ENCODE measurements around the gene PRRX2.
A peak's percentile ranks its signal among the peaks of the same experiment; 100 is the strongest.

PRRX2 gene

DNA sequence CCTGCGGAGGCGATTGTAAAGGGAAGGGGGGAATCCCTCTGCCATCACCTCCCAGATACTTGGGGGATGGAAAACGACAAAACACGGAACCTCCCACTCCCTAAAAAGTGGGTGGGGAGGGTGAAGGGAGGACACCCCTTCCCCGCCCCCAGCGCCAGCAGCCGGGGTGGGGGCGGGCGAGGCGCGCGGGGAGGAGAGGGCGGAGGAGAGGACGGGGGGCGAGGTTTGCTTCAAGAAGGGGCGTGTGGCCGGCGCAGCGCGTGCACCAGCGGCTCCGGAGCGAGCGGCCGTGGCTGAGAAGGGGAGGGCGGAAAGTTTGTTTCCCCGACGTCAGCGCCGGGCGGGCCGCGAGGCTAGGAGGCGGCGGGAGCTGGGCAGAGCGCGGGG is at the start of gene PRRX2:
Gene PRRX2, plus strand, starts transcription at position 259 of the 387 bp plus-strand sequence. CDS start 221 bp downstream, outside the sequence.
- H3K27ac ChIP-seq, result no peak within 1 kb of the TSS
- TF ChIP-seq, protein P1, sequence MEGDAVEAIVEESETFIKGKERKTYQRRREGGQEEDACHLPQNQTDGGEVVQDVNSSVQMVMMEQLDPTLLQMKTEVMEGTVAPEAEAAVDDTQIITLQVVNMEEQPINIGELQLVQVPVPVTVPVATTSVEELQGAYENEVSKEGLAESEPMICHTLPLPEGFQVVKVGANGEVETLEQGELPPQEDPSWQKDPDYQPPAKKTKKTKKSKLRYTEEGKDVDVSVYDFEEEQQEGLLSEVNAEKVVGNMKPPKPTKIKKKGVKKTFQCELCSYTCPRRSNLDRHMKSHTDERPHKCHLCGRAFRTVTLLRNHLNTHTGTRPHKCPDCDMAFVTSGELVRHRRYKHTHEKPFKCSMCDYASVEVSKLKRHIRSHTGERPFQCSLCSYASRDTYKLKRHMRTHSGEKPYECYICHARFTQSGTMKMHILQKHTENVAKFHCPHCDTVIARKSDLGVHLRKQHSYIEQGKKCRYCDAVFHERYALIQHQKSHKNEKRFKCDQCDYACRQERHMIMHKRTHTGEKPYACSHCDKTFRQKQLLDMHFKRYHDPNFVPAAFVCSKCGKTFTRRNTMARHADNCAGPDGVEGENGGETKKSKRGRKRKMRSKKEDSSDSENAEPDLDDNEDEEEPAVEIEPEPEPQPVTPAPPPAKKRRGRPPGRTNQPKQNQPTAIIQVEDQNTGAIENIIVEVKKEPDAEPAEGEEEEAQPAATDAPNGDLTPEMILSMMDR (IDR thresholded peaks at IDR 0.05), result no peak
- no peak for TF ChIP-seq ZFX (IDR thresholded peaks at IDR 0.05; ENCODE audit: borderline replicate concordance)

DNA sequence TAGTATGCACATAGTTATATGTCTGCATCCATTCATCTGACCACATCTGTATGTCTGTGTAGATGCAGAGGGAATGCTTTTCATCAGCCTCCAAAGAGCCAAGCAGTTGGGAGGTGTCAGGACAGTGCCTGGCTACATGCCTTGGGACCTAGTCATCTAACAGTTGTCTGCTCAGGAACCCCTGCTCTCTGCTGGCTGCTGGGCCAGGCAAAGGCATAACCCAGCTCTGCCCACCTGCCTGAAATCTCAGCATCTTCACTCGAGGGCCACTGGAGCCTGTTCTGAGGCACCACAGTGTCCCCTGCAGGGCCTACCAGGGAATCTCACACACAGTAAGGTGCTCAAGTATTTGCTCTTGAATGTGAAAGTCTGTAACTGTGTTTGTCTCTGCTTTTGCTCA is 48.3 kb upstream of the PRRX2 start:
- no peak overlapping the region for H3K27ac ChIP-seq
- TF ChIP-seq ZFX (IDR thresholded peaks at IDR 0.05; ENCODE audit: borderline replicate concordance), result no peak
- TF ChIP-seq, protein P1 (IDR thresholded peaks at IDR 0.05), result peak; percentile 66

DNA sequence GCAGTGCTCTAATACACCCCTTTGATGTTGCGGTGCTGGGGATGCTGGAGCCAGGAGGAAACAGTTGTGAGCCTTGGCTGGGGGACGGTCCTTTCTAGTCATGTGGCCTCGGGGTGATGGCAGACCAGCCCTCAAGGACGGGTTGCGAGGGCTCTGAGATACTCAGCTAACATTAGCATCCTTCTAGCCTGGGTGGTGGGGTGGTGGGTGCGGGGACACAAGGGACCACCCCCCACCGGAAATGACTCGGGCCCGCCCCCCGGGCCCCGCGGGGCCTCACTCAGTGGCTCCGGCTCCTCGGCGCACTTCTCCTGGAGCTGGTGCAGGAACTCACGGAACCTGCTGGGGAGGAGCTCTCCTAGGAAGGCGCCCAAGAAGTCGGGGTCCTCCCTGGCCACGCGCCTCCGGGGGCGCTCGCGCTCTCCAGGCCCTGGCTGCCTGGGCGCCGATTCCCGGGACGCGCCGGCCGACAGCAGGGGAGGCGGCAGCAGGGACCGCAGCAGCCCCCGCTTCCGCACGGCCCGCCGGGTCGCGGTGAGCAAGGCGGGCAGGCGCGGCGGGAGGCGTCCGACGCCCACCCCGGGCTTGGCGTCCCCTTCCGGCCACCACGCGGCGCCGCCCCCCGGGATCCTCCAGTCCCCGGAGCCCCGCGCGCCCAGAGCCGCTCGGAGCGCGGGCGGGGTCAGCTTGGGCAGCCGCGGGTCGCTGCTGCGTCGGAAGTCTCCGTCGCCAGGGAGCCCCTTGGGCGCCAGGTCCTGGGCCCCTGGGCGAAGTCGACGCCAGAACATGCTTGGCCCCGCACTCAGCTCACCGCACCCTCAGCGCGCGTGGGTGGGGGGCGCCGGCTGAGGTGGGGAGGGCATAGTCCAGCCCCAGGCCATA is 45.4 kb upstream of the PRRX2 start:
- no peak overlapping the region for H3K27ac ChIP-seq
- no peak for TF ChIP-seq ZFX (IDR thresholded peaks at IDR 0.05; ENCODE audit: borderline replicate concordance)
- TF ChIP-seq, protein P1 (IDR thresholded peaks at IDR 0.05), result peak; percentile 29

GRCh38 chr9:129620669-129621295 is 44.7 kb upstream of the PRRX2 start, which contains the start of gene C9orf50:
TSS of gene C9orf50 (minus strand) at chr9:129621101. CDS start at chr9:129620574, 527 bp downstream.
- TF ChIP-seq, protein P1 (IDR thresholded peaks at IDR 0.05), result no peak
- no peak for TF ChIP-seq ZFX (IDR thresholded peaks at IDR 0.05; ENCODE audit: borderline replicate concordance)
- H3K27ac ChIP-seq, result no peak within 1 kb of the TSS

- H3K27ac ChIP-seq, result no peak overlapping the region
- no peak for TF ChIP-seq ZFX (IDR thresholded peaks at IDR 0.05; ENCODE audit: borderline replicate concordance)
- TF ChIP-seq, protein P1 (IDR thresholded peaks at IDR 0.05), result no peak
These were observed 42.1 kb upstream of the PRRX2 start for GRCh38 chr9:129623331-129623730.

- no peak for TF ChIP-seq ZFX (IDR thresholded peaks at IDR 0.05; ENCODE audit: borderline replicate concordance)
- TF ChIP-seq, protein P1 (IDR thresholded peaks at IDR 0.05), result peak; percentile 92
- H3K27ac ChIP-seq, result peak overlapping the region; percentile 83
These were observed 41.2 kb upstream of the PRRX2 start for GRCh38 chr9:129624168-129624759.
